GM10248 (cell line): Measurements from ENCODE around the gene FLII.
A peak's percentile ranks its signal among the peaks of the same experiment; 100 is the strongest.

Source experiments
- CTCF ChIA-PET: fragments of 300-600 bp; sonication (Branson Sonifier 250); formaldehyde crosslinking; extraction: SDS; loops from one replicate; lab custom pipeline; 2021; ENCODE audit warnings: antibody characterized with exemption; lab: Yijun Ruan, JAX
- POLR2A ChIA-PET: fragments of 350-650 bp; sonication (Branson Sonifier 250); formaldehyde crosslinking; extraction: SDS; loops from one replicate; lab custom pipeline; 2020; ENCODE audit warnings: antibody characterized with exemption; lab: Yijun Ruan, JAX
- DNase-seq: peaks from one replicate; pipeline ENCODE4 v3.0.0; 2012; ENCODE audit errors: extremely low spot score
- CTCF ChIP-seq: IDR thresholded peaks from 2 replicates; pipeline ENCODE4 v1.5.1; 2012; ENCODE audit warnings: mild to moderate bottlenecking, low read depth; ENCODE audit errors: extremely low read depth, missing control alignments, control extremely low read depth

The FLII gene

DNA sequence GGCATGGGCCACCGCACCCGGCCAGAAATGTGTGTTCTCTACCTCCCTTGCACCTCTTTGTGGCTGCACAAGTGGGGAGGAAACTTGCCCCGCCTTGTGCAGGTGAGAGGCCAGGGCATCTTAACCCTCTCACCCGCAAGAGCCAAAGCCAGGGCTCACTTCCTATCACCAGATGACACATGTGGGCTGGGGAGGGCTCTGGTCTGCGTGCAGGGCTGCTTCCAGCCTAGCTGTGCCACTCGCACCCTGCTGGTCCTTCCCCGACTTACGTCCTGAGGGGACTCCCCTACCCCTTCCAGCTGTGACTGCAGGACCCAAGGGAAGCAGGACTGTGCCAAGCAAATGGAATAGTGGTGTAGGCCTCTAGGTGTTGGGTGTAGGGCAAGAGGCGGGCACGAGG lies 8.8 kb upstream of the FLII start:
- POLR2A ChIA-PET, result no interaction called here
- TF ChIP-seq CTCF, result no peak
- no peak for DNase-seq
- CTCF ChIA-PET, result interaction anchor here (1.6 kb wide), 1 partner anchor 19 kb away, joined by 4 read pairs; no protein-coding TSS in a partner anchor

DNA sequence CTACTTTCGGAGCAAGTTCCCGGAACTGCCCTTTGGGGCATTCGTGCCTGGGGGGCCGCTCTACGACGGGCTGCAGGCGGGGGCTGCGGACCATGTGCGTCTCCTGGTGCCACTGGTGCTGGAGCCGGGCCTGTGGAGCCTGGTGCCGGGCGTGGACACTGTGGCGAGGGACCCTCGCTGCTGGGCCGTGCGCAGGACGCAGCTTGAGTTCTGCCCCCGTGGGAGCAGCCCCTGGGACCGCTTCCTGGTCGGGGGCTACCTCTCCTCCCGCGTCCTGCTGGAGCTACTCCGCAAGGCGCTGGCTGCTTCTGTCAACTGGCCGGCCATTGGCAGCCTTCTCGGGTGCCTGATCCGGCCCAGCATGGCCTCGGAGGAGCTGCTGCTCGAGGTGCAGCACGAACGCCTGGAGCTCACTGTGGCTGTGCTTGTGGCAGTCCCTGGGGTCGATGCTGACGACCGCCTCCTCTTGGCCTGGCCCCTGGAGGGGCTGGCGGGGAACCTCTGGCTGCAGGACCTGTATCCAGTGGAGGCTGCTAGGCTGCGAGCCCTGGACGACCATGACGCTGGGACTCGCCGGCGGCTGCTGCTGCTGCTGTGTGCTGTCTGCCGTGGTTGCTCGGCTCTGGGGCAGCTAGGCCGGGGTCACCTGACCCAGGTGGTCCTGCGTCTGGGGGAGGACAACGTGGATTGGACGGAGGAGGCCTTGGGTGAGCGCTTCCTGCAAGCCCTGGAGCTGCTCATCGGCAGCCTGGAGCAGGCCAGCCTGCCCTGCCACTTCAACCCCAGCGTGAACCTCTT lies 5.5 kb upstream of the FLII start:
- ChIA-PET CTCF (interaction anchor here (0.7 to 6.1 kb wide), 5 partner anchors 9 to 47 kb away, joined by 3 to 27 read pairs (median 6); no protein-coding TSS in a partner anchor), POLR2A (no interaction called here)
- DNase-seq, result no peak
- TF ChIP-seq CTCF, result no peak

GRCh38 chr17:18262641-18263040 lies 4.1 kb upstream of the FLII start:
- no peak for DNase-seq
- POLR2A ChIA-PET, result interaction anchor here (0.7 kb wide), 1 partner anchor 67 kb away, joined by 3 read pairs; no protein-coding TSS in a partner anchor
- CTCF ChIA-PET, result interaction anchor here (1.4 to 6.1 kb wide), 3 partner anchors 10 to 25 kb away, joined by 4 to 27 read pairs (median 4); no protein-coding TSS in a partner anchor
- TF ChIP-seq CTCF, result no peak

GRCh38 chr17:18262111-18262510 lies 3.6 kb upstream of the FLII start:
- TF ChIP-seq CTCF, result no peak
- CTCF ChIA-PET, result interaction anchor here (1.4 to 6.1 kb wide), 3 partner anchors 10 to 26 kb away, joined by 4 to 27 read pairs (median 4); no protein-coding TSS in a partner anchor
- no peak for DNase-seq
- POLR2A ChIA-PET, result interaction anchor here (0.7 kb wide), 1 partner anchor 67 kb away, joined by 3 read pairs; no protein-coding TSS in a partner anchor

- ChIA-PET POLR2A (no interaction called here), CTCF (interaction anchor here (1.6 to 6.1 kb wide), 4 partner anchors 10 to 26 kb away, joined by 4 to 27 read pairs (median 4); no protein-coding TSS in a partner anchor)
- no peak for TF ChIP-seq CTCF
- DNase-seq, result no peak
Observed at GRCh38 chr17:18261659-18262058, 3.1 kb upstream of the FLII start.

DNA sequence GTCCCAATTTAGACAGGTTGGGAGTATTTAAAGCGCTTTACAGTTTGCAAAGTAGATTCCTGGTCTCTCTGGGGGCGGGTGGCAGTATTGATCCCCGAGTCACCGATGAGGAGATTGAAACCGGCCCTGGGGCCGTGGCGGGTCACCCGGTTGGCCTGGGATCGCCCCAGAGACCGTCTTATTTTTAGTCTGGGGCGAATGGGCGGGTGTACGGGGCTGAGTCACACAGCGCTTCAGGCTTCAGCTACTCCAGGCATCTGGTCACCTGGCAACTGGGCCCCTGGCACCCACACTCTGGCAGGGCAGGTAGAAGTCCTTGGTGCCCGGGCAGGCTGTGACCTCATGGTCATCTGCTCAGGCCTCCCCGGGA lies 2.6 kb upstream of the FLII start:
- peak; percentile 75 for DNase-seq
- no peak for TF ChIP-seq CTCF
- ChIA-PET CTCF (interaction anchor here (1.6 to 6.1 kb wide), 3 partner anchors 10 to 13 kb away, joined by 4 to 27 read pairs (median 4); no protein-coding TSS in a partner anchor), POLR2A (no interaction called here)
